GM18870 (cell line): Measurements from ENCODE around the gene PRPS1L1.

ENCODE experiments used
- ATAC-seq: cut with Tn5 transposase; IDR thresholded peaks from one replicate; pipeline ENCODE4 v1.9.1; 2021; ENCODE audit warnings: moderate library complexity; ENCODE audit not compliant: unreplicated experiment

PRPS1L1 gene

GRCh38 chr7:18027628-18028027 is at the start of gene PRPS1L1:
Gene PRPS1L1 (minus strand): TSS chr7:18027846.
- ATAC-seq = no peak

DNA sequence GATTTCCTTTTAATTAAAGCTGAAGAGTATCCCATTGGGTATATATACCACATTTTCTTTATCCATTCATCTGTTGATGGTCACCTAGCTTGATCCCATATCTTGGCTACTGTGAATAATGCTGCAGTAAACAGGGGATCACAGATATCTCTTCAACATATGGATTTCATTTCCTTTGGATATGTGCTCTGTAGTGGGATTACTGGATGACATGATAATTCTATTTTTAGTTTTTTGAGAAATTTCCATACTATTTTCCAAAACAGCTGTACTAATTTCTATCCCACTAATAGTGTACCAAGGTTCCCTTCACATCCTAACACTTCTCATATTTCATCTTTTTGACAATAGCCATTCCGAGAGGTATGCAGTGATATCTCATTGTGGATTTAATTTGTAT is 48.8 kb upstream of the PRPS1L1 start:
- no peak for ATAC-seq

DNA sequence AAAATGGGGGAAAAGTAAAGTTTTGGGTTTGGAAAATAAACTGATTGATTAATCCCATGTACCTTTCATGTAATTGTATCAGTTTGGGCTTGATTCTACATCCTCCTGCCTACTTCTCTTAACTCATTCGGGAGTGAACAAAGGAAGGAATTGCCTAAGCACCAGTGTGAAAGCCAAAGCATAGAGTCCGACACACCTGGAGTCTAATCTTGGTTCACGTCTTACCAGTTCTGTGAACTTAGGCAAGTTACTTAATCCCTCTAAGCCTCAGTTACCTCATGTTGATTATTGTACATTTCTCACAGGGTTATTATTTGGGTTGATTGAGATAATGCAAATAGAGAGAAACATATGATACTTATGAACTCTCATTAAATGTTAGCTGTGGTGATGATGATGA is 41.1 kb upstream of the PRPS1L1 start:
- ATAC-seq = no peak

DNA sequence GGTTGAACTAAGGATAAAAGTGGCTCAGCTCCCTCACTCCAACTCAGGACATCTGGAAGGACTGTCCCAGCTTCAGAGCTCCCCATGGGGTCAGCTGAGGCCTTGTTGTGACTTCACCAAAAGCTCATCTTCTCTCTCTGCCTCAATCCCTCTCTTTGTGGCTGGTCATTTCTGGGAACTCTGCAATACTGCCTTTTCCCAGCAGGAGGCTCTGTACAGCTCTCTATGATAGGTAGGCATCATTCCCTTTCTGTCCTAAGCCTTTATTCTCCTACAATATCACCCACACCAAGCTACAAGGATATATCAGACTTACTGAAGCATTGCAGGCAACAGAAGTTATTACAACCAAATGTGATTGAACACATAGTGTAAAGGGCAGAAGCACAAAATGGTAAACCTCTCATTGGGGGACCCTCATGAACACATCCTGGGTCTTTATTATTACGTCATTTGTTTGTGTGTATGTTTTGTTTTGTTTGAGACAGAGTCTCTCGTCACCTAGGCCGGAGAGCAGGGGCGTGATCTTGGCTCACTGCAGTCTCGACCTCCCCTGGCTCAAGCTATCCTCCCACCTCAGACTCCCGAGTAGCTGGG is 36.7 kb upstream of the PRPS1L1 start:
- ATAC-seq = no peak

GRCh38 chr7:18063149-18063901 is 35.7 kb upstream of the PRPS1L1 start:
- ATAC-seq = no peak

- no peak for ATAC-seq
Measured at GRCh38 chr7:18059171-18059570, 31.5 kb upstream of the PRPS1L1 start.

GRCh38 chr7:18053941-18054340 is 26.3 kb upstream of the PRPS1L1 start:
- no peak for ATAC-seq

GRCh38 chr7:18053177-18053928 is 25.7 kb upstream of the PRPS1L1 start:
- ATAC-seq = no peak

DNA sequence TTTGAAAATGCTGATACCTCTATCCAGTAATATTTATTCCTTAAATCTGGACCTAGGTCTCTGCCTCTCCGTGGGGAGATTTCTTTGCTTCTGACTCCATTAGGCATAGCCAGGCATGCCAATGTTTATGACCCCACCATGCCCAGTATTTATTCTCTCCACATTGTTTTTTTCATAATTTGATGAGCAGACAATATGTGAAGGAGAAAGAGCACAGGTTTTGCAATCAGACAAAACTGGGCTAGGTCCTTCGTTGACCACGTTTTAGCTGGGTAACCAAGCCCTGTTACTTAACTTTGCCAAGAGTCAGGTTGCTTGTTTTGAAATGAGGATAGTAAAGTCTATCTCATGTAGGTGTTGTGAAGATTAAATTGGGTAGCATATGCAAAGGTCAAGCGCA is 21.6 kb upstream of the PRPS1L1 start:
- ATAC-seq = no peak

GRCh38 chr7:18046601-18047000 is 19.0 kb upstream of the PRPS1L1 start:
- ATAC-seq = no peak

- ATAC-seq = no peak
Measured at GRCh38 chr7:18045171-18045570, 17.5 kb upstream of the PRPS1L1 start.

DNA sequence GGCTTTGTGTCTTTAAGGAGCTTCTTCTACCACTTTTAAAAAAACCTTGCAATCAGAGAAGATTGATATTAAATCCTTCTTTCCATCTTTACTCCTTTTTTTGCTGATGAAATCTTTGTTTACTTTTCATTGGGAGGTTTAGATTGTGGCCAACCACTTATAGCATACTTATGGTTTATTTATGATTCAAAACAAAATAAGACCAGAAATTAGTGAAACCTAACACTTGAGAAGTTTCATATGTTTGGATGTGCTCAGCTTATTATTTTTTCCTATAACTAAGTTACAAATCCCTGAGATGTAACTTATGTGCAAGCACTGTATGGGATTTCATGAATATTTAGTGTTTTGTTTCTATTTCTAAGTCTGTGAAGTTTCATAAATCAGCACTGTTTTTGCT is 13.5 kb upstream of the PRPS1L1 start:
- no peak for ATAC-seq

DNA sequence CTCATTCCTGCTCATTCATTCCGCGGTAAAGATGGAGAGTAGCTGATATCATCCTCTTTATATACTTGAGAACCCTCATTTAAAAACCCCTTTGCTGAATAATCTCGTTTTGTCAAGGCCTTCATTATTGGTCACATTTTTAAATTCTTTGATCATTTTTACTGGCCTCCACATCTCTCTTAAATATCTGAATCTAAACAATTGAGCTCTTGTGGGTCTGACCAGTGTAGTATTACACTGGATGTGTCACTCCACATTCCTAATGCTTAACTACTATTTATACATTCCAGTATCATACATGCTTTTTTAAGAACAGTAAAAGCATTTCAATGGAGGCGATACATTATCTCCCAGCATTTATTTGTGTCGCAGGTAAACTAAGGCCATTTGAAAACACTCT is 12.6 kb upstream of the PRPS1L1 start:
- no peak for ATAC-seq

- no peak for ATAC-seq
Measured at GRCh38 chr7:18038382-18038781, 10.7 kb upstream of the PRPS1L1 start.

- no peak for ATAC-seq
Measured at GRCh38 chr7:18037609-18038008, 10.0 kb upstream of the PRPS1L1 start.

- ATAC-seq = no peak
Measured at GRCh38 chr7:18036783-18037182, 9.1 kb upstream of the PRPS1L1 start.

GRCh38 chr7:18030758-18031157 is 3.1 kb upstream of the PRPS1L1 start:
- no peak for ATAC-seq

- ATAC-seq = no peak
Measured at GRCh38 chr7:18020138-18020715, 7.4 kb downstream of the PRPS1L1 start.

DNA sequence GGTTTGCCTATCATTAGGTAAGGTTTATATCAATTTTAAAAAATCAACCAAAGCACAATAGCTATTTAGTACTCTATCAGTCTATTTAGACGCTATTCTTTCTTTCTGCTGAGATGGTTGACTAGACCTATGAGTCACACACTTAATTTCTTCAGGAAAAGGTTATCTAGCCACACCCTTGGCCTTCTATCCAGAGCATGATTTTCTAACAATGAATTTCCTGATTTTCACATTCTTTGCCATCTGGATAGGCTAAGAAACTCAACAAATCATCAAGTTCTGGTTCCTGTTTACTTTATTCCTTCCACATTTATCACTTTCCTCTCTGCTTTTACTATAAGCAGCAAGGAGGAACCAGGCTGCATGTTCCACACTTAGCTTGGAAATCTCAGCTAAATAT is 8.1 kb downstream of the PRPS1L1 start:
- ATAC-seq = no peak

- no peak for ATAC-seq
Measured at GRCh38 chr7:18018296-18019215, 9.1 kb downstream of the PRPS1L1 start.
